Occipital lobe (tissue), 2 donors: ENCODE data around the gene CRYBB2. TPM values are rescaled to one million over a fixed set of nuclear protein-coding genes. Genes with fewer than 3 reads are reported as not detected.
"Not testable (repeated sequence)": the region's sequence is repeated elsewhere in the genome, so short reads cannot be mapped to it uniquely, and the experiment has no call there.

Experiments
- DNase-seq: peaks from one replicate; lab custom pipeline; 2025; lab: John Stamatoyannopoulos, UW
- total RNA-seq: library from RNA; depleted of rRNA; stranded (reverse); fragments of >200 nt; gene quantifications from one replicate; pipeline ENCODE4 v1.2.3, GENCODE V29; 2014

The CRYBB2 gene, protein sequence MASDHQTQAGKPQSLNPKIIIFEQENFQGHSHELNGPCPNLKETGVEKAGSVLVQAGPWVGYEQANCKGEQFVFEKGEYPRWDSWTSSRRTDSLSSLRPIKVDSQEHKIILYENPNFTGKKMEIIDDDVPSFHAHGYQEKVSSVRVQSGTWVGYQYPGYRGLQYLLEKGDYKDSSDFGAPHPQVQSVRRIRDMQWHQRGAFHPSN
- not detected for total RNA-seq

DNA sequence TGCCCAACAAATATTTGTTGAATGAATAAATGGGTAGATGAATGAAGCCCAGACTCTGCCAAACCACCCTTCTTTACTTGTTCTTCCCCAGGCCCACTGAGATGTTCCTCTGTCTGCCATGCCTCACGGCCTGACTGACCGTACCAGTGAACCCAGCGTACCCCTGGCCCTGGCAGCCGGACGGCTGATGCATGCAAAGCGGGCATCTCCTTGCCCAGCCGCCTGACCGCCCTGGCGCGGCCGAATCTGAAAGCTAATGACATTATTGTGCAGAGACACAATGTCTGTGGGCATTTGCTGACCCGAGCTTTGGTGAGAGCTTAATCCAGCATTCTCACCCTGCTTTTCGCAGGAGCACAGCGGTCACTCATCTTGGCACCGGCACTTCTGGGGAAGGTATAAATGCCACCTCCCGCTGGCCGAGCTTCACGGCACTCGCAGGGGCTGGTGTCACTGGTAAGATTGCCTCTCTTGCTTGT is at the start of gene CRYBB2:
CRYBB2 (plus strand) TSS at position 429 of the 479 bp plus-strand sequence. CDS start 1,791 bp downstream, outside the sequence.
- DNase-seq = no peak

DNA sequence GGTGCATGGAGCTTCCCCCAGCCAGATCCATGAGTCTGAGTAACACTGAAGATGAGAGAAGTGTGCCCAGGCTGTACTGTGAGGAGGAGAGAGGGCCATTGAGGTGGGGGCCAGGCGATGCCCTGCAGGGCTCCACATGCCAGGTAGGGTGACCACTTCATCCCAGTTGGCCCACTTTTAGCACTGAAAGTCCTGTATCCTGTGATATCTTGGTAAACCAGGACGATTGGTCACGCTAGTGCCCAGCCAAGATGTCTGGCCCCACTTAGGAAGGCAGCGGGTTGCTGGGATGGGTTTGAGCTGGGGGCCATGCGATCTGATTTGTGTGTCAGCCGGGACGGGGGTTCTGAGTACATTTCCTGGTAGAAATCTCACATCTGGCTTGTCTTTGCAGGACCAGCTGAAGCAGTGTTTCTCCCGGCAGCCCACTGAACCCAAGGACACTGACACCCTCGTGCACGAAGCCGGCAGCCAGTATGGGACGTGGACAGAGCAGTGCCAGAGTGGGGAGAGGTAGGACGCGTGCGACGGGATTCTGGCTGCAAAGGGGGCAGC is 48.9 kb upstream of the CRYBB2 start:
- DNase-seq = no peak

DNA sequence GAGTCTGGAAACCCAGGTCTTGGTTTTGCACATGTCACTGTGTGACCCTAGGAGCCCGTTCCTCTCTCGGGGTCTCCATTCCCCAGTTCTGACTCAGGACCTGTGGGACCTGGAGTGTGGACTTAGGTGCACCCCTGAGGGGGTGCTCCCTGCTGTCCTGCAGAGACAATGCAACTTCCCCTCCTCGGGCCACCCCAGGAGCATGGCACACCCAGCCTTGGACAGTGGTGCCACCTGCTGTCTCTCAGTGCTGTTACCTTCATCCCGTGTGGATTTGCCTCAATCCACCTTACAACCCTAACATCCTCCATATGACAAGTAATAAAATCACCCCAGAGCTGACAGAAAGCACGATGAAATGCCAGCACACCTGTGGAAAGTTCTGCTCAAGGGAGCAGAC is 47.3 kb upstream of the CRYBB2 start:
- DNase-seq = no peak

DNA sequence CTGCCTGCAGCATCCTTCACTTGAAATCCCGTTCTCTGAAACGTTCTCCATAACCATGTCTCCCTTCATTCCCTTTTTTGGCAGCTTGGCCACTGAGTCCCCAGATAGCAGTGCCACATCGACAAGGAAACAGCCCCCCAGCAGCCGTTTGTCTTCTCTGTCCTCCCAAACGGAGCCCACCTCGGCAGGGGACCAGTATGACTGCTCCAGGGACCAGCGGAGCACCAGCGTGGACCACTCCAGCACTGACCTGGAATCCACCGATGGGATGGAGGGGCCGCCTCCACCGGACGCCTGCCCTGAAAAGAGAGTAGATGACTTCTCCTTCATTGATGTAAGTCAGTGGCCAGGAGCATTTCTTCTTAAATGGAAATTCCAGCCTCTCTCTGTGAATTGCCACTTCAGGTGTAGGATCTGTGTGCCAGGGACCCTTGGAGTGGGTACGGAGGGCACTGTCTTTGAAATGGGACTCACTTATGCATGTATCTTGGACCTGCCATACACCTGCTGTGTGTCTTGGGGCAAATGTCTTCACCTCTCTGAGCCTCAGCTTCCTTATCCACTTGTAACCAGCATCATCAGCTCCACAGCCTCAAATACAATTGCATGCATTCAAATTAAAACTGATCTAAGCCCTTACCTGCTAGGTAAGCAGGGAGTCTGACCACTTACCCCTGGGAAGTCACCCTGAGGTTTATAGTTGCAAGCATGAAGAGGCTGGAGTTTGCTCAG is 45.1 kb upstream of the CRYBB2 start:
- DNase-seq = no peak

DNA sequence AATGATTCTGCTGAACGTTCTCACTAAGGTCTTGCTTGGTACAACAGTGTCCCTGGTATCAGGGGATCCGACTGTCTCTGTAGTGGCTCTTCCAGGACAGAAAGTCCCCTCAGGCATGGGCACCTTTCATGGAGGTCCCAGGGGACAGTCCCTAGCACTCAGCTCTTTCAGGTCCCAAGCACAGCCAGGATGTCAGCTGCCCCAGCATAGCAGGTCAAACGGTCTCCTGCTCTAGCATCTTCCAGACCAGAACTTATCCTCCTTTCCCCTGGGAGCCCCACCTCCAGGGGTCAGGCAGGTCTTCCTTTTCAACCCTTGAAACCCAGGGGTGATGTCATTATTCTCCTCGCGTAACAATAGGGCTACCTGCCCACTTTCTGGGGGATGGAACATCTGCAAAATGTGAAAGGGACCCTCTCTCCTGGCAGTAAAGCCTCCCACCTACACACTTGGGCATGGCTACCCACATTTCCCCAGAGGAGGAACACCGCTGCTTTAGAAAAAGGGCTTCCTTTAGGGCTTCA is 44.5 kb upstream of the CRYBB2 start:
- DNase-seq = no peak

DNA sequence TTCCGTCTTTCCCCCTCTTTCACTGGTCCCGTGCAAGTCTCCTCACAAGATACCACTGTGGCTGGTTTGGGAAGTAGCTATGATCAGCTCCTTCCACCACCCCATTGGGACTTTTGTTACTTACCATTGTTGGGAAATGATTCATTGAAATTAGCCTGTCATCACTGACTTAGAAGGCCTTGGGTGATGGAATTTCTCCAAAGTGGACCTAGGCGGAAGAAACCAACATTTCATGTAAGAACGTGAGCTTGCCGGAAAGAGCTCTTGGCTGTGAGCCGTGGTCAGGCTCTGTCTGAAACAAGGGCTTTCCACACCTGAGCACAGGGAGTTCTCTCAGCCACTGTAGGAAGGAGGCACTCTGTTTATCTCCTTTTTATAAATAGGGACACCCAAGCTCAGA is 43.3 kb upstream of the CRYBB2 start:
- DNase-seq = no peak

DNA sequence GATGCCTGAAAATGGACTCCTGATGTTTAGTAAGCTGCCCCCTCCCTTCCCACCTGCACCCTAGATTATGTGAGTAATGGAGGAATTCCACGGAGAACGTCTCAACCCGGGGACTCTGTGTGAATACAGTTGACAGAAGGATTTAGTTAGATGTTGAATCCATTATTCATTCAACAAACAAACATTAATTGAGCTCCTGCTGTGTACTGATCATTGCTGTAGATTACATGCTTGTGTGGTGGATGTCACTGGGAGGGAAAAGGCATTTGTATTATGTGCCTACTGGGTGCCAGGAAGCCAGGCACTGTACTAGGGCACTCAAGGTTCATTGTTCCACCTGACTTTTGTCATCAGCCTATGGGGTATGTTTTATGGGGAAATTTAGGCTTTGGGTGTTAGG is 42.6 kb upstream of the CRYBB2 start:
- DNase-seq = no peak

DNA sequence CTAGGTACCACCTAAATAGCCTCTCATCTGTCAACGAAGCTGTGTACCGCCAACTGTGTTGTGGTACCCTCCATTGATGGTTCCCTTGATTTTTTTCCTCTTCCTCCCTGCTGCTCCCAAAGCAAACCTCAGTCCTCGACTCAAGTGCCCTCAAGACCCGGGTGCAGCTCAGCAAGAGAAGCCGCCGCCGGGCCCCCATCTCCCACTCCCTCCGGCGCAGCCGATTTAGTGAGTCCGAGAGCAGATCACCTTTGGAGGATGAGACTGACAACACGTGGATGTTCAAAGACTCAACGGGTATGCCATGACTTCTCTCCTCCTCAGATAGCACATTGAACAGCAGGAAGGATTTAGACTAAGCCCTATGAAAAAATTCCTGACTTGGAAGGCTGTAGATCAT is 42.2 kb upstream of the CRYBB2 start:
- DNase-seq = no peak

DNA sequence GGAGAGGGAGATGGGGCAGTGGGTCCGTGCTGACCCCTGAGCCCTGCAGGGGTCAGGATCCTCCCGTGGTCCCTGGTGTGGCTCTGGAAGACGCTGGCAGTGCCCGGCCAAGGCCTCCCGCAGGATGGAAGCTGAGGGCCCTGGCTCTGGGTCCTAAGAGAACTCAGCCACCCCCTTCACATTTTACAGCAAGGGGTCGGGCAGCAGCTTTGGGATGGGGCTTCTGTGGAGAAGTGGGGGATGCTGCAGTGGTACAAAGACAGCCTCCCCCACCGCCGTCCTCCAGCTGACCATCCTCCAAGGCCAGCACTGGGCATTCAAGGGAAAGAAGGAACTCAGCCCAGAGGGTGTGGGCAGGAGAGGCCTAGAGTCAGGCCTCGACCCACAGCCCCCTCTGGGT is 41.5 kb upstream of the CRYBB2 start:
- DNase-seq = no peak

DNA sequence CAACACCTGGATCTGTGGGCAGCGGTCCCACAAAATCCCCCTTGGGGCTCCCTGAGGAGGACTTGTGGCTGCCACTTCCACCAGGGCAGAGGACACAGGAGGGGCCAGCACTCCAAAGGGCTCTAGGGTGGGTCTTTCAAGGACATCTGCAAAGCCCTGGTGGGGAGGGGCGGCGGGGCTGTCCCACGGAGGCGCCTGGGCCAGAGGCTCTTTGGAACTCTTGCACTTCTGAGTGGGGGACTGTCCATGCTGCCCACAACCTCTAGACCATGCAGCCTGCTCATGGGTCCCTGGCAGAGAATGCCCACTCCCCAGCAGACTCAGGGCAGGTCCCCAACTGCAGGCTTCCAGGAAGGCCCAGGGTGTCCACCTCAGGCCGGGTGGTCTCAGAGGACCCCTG is 41.1 kb upstream of the CRYBB2 start:
- DNase-seq = not testable (repeated sequence)

DNA sequence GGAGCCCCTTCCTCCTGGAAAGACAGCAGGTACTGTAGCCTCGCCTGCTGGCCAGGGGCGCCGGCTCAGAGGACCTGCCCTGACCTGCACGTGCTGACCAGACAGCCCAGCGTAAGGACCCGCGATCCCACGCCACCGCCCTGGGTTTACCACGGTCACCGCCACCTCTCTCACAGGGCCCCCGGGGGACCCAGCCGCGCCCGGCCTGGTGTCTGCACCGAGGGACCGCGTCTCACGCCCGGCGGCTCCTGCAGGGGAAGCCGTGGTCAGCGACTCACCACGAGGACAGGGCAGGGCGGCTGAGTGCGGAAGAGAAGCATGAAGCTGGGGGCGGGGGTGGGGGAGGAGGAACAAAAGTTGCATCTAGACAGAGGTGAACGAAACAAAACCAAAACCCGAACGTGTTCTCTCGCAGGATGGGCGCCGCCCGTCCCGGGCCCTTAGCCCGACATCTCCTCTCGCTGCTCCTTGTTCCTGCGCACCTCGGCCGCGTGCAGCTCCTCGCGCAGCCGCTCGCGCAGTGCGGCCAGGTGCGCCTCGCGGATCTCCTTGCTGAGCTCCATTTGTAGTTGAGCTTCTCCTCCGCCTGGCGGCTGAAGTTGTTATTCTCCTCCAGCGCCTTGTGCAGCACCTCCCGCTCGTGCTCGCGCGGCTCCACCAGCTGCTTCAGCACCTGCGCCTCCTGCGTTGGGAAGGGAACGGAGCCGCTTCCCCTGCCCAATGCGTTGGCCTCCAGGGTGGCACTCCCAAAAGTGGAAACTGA is 40.4 kb upstream of the CRYBB2 start:
- DNase-seq = not testable (repeated sequence)

DNA sequence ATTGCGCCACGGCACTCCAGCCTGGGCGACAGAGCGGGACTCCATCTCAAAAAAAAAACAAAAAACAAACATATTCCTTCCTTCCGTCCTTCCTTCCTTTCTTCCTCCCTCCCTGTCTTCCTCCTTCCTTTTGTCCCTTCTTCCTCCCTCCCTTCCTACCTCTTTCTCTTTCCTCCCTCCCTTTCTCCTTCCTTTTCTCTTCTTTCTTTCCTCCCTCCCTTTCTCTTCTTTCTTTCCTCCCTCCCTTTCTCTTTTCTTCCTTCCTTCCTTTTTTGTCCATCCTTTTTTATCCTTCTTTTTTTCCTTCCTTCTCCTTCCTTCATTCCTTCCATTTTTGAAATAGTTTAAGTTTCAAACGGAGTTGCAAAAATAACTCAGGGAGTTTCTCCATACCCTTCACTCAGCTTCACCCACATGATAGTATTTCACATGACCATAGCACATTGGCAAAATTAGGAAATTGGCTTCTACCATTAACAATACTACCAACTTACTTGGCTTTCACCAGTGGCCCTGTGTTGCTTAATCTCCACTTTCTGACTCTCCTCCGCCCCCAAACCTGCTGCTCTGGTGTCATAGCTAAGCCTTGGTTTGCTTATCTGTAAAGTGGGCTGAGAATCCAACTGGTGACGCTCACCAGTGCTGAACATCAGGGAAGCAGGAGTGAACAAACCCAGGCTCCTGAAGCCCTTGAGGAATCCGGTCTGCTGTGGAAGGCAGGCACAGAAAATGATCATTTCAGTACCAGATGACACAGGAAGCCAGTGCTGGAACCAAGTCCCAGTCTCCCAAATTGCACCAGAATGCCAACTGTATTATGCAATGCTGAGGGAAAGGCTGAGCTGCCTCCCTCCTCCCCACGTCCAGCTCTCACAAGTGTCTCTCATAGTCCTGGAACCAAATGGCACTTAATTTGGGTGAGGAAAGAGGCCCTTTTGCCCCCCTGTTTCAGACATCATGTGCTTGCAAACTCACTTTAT is 37.0 kb upstream of the CRYBB2 start:
- no peak for DNase-seq

DNA sequence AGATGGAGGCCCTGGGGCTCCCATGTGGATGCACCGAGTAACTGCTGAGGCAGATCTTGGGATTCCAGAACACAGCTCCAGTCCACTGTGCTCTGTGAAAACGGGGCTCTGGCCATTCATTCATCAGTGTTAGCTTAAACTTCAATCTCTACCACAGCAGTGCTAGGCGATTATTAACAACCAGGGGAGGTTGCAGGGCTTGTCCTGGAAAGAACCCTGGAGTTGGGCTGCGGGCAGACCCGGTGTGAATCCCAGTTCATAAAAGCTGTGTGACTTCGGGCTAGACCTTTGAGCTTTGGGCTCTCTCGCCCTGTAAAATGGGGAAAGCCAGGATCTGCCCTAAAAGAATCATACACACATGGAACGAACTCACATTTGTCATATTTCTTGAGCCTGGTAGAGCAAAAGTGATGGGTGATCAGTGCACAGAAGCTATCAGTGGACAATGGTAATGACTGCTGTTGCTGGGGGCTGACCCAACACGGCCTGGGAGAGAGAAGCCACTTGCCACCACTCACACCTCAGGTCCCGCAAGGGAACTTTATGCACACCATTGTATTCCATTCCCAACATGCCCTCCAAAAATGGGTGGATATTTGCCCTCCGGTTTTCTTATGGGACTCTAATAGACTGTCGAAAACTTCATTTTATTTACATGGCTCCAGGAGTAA is 35.4 kb upstream of the CRYBB2 start:
- DNase-seq = no peak

DNA sequence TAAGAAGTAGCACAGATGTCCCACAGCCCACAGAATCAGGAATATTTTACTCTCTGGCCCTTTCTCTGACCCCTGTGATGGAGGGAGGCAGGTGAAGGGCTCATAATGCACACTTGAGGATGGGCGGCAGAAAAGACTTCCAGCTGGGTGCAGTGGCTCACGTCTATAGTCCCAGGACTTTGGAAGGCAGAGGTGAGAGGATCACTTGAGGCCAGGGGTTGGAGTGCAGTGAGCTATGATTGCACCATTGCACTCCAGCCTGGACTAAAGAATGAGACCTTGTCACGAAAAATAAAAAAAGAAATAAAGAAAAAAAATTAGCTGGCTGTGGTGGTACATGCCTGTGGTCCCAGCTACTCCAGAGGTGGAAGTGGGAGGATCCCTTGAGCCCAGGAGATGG is 33.3 kb upstream of the CRYBB2 start:
- DNase-seq = no peak

DNA sequence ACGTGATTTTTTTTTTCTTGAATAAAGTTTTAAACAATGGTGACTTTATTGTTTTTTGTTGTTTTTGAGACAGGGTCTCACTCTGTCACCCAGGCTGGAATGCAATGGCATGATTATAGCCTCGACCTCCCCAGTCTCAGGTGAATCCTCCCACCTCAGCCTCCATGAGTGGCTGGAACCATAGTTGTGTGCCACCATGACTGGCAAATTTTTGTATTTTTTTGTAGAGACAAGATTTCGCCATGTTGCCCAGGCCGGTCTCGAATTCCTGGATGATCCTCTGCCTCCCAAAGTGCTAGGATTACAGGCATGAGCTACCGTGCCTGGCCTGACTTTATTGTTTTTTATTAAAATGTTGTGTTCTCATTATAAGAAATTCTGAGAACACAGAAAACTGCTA is 32.0 kb upstream of the CRYBB2 start:
- DNase-seq = no peak

DNA sequence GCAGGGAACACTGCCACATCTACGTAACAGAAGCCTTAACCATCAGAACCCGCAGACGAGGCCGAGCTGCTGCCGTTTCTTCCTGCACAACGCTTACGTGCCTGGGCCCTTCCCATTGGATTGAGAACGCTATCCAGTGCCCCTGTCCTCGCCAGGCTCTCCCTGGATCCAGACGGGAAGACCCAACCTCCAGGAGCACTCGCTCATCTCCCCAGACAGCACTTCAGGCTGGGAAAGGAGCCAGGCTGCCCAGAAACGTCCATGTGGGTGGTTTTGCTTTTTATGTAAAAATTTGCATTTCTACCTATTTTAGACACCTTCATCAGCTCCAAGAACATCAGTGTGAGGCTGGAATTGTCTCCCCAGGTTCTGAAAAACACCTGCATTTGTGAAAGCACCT is 27.0 kb upstream of the CRYBB2 start:
- DNase-seq = peak; percentile 31

DNA sequence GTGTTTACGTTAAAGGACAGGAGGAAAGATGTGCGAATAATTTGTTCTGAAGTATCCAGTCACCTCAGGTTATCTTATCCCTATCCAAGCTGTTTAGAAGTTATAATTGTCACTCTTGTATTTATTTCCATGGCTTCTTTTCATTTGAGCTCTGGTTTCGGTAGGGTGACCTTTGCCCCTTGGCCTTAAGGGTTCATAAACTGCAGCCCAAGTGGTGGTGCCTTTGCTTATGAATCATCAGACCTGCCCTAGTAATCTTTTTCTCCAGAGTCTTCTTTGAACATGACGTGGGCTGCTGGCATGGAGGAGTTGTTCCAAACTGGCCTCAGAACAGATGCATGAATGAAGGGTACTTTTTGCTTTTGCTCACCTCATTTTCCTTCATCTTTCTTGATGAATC is 26.3 kb upstream of the CRYBB2 start:
- DNase-seq = no peak

DNA sequence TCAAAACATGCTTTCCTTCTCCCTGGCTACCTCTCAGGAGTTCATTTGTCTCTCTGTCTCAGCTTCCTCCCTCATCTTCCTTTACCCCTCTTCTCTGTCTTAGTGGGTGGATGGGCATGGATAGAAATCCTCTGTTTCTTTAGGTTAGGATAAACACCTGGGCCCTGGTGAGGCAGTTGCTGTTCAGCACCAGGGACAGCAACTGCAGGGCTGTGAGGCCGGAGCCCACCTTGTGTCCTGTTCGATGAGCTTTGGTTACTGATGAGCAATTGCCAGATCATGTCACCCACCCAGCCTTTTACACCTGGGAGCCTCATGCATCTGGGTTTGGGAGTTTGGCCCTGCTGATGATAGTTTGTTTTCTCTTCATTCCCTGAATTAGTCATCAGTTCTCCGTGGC is 25.9 kb upstream of the CRYBB2 start:
- DNase-seq = no peak

DNA sequence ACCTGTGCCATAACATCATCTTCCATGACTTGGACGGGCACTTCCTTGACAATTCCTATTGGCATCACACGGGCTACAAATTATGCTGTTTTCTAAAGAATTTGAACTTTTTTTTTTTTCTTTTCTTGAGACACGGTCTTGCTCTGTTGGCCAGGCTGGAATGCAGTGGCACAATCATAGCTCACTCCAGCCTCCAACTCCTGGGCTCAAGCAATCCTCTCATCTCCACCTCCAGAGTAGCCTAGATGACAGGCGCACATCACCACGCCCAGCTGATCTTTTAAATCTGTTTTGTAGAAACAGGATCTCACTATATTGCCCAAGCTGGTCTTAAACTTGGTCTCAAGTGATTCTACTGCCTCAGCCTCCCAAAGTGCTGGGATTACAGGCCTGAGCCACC is 23.1 kb upstream of the CRYBB2 start:
- no peak for DNase-seq

DNA sequence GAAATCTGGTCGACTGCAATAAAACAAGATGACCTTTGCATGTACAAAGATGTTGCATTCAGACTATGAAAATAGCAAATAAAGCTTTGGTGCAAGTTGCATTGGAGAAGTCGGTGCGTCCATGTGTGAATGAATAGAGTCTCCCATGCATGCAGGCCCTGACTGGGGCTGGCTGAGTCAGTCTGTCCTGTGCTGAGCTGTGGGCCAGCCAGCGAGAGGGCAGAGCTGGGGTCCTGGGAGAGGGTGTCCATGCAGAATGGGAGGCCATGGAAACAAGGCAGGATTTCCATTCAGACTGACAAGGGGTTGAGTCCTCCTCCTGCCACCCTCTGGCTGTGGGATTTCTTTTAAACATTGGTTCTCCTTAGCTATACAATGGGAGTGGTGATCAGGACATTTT is 22.1 kb upstream of the CRYBB2 start:
- DNase-seq = no peak
